OCI-M2 (cell line): Measurements from ENCODE around the gene C9orf72.
A peak's percentile ranks its signal among the peaks of the same experiment; 100 is the strongest.

ENCODE experiments used
- DNase-seq: peaks from one replicate; lab custom pipeline; 2025; ENCODE audit not compliant: unreplicated experiment; lab: John Stamatoyannopoulos, UW

The C9orf72 gene

DNA sequence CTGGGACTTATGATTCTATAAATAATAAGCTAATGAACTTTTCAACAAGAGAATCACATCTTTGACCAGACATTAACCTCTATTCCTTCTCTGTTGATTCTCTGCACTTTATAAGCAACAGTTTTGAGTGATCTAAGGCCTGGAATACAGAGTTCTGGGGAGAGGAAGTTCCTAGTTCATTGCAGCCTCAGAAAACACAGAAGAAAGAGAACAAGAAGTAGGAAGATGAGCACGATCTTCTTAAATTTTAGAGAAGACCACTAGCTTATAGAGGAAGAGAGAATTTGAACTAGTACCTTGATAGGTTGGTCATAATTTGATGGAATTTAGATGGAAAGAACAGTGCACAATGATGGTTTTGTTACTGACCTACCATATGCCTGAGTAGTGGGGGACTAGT is 8.5 kb upstream of the C9orf72 start:
- DNase-seq = no peak

DNA sequence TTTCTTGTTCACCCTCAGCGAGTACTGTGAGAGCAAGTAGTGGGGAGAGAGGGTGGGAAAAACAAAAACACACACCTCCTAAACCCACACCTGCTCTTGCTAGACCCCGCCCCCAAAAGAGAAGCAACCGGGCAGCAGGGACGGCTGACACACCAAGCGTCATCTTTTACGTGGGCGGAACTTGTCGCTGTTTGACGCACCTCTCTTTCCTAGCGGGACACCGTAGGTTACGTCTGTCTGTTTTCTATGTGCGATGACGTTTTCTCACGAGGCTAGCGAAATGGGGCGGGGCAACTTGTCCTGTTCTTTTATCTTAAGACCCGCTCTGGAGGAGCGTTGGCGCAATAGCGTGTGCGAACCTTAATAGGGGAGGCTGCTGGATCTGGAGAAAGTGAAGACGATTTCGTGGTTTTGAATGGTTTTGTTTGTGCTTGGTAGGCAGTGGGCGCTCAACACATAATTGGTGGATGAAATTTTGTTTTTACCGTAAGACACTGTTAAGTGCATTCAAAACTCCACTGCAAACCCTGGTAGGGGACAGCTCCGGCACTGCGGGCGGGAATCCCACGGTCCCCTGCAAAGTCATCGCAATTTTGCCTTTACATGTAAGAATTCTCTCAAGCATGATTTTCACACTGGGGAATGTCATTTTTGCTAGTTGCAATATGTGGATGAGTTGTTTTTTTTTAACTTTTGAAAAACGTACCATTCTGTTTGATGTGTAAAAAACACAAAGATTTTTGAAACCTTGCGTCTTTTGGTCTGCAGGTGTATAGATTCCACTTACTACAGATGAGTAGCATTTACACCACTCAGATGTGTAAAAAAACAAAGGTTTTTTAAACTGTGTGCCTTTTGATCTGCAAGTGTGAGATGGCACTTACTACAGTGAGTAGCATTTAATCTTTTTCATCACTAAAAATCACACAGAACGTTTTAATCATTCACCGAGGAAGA is 631 bp upstream of the C9orf72 start:
- DNase-seq = peak; percentile 74

DNA sequence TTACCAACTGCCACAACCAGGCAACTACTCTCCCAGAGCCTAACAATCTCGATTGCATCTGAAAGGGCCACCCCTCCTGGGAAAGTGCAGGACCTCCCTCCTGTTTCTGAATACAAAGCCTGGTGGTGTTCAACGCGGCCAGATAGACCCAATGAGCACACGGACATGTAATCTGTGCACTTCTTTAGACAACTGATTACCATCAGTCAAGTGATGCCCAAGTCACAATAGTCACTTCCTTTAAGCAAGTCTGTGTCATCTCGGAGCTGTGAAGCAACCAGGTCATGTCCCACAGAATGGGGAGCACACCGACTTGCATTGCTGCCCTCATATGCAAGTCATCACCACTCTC is 739 bp downstream of the C9orf72 start:
- no peak for DNase-seq

DNA sequence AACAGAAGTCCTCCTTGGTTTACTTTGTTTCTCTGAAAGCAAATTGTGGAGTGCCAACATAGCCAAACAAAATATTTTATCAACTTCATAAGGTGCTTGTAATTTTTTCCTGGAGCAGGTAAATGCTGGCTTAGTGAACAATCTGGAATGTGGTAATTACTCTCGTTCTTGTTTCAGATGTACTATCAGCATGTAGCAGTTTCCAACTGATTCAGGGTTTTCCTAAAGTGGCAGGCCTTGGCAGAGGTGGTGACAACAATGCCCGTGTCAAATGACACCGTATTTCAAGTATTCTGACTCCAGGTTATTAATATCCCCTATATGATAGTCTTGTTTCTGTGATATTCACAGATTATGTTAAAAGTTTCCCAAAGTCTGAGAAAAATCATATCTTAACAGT is 1.2 kb downstream of the C9orf72 start:
- DNase-seq = no peak

DNA sequence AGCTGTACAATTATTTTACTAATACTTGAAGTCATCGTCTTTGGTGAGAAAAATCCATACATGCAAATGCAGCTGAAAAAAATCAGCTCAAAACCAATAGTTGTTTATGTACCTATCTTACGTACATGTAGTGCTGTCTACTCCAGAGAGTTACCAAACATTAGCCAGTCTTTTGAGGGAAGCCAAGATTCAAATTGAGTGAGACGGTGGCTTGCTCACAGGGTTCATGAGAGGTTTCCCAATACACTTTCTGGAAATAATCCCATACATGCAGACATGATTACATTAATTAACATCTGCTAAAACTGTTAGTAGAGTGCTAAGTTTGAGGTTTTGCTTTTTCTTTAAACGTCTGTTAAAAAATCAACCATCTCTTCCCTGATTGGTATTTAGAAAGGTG is 2.3 kb downstream of the C9orf72 start:
- DNase-seq = no peak

DNA sequence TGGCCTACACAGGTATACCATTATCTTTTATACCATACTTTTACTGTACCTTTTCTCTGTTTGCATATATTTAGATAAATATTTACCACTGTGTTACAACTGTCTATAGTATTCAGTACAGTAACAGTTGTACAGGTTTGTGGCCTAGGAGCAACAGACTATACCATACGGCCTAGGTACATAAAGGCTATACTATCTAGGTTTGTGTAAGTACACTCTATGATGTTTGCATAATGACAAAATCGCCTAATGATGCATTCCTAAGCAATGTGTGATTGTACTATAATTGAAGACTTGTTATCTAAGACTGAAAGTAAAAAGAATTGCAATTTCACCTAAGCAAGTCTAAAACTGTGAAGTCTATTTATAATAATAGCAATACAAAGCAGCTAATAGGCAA is 3.9 kb downstream of the C9orf72 start:
- DNase-seq = no peak

DNA sequence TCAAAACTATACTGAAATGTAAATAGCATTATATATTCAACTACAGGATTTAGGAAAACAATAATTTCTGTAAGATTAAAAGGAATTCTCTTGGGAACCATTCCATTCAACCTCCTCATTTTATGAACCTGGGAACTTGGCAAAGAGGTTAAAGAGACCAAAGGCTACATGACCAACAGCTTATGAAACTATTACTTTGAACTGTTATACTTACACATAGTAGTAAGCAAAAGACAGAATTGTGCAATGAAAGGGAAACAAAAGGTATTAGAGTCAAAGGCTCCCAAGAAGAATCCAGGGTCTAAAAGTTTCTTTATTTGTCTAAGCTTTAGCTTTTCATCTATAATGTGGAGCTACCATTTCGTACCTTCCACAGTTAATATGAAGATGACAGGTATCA is 7.2 kb downstream of the C9orf72 start:
- DNase-seq = no peak

DNA sequence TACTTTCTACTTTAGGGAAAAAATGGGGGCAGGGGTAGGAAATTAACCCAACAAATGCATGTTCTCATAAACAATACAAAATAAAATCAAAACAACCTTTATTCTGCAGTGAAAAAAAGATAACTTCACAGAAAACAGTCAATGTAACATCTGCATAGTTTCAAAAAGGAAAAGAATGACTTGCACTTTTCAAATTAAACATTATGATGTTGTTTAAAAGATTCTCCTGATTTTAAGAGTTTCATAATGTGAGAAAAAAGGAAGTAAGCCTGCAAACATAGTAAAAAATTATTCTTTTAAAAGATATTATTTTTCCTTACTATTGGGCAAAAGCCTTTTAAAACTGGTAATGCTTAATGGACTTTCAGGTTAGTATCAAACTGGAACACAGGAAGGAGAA is 7.6 kb downstream of the C9orf72 start:
- no peak for DNase-seq

DNA sequence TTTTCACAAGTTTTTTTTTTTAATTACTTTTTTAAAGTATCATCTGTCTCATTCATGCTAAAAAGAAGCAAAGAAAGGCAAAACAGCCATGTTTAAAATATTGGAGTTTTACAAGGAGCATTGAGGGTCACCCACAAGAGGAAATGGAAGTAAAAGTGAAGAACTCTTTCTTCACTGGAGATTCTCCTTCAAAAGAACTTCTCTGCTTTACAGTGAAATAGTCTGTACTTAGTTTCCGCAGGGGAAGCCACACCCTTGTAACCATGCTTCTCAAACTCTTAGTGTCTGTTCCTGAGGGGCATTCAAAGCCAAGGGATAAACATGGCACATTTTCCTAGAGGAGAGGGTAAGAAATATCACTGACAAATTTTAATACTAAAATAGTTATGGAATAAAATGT is 8.6 kb downstream of the C9orf72 start:
- no peak for DNase-seq

DNA sequence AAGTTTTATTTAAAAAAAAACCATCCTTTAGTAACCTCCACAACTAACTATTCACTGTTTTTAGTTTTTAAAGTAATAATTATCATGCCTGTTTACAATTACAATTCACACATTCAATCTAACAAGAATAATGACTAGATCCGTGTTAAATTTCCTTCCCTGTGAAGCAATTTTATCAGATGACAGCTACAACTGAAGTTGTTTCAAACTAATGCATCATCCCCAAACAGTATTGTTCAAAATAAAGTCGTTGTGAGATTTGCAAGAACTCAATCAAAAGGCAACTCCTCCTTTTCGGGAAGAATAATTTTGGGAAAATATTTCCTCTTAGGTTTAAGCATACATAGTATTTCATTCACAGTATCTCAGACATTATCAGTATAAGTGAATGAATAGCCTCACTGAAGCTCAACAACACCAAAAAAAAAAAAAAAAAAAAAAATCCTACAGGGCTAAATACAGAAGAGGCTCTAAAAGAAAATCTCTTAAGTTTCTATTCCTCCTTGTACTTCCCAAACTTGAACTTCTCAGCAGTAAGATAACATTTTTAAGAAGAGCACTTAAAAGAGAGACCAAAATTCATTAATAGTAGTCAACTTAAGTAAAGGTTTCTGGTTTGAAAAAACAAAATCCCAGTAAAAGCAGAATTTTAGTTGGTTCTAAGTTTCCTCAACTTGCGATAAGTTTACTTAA is 9.4 kb downstream of the C9orf72 start:
- DNase-seq = no peak

DNA sequence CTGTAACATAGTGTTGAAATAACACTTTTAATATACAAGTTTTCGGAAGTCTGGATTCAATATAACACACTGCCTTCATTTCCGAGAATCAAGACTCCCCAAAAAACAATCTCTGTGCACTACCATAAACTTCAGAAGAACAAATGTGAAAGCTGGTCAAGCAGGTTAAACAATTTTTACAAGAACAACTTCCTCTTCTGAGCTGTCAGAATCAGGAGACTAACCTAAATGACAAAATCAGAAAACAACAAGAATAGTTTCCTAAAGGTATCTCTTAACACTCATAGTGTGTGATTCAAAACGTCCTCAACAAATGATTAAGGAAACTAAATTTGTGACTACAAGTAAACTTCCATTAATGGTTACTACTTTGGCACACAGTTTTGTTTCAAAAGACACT is 11.6 kb downstream of the C9orf72 start:
- no peak for DNase-seq

DNA sequence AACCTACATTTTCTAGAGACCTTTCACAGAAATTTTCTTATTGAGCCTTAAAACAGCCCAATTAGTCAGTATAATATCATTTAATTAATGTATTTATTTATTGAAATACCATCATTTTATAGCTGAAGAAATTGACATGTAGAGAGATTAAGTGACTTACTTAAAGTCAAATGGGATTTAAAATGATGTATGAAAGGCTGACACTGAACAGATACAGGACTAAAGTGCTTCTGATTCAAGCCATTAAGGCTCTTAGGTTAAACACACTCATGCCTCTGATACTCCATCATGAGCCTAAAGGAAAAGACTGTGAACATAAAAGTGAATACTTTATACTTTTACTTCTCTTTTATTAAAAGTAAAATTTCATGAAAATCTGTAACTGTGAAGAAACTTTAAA is 12.8 kb downstream of the C9orf72 start:
- no peak for DNase-seq

DNA sequence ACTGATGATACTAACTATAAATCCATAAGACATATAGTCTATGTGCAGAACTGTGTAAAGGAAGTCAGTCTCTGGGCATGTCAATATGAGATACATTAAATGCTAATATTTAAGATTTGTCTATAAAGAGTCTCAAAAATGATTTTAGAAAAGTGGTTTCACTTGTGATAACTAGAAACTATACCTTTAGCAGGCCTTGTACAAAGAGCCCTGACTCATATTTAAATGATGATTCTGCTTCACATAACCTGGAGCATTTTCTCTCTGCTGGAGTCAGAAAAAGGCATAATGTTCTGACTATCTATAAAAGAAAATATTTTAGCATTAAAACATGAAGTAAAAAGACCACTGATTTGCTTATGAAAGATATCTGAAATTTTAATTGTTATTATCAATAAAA is 15.0 kb downstream of the C9orf72 start:
- no peak for DNase-seq

DNA sequence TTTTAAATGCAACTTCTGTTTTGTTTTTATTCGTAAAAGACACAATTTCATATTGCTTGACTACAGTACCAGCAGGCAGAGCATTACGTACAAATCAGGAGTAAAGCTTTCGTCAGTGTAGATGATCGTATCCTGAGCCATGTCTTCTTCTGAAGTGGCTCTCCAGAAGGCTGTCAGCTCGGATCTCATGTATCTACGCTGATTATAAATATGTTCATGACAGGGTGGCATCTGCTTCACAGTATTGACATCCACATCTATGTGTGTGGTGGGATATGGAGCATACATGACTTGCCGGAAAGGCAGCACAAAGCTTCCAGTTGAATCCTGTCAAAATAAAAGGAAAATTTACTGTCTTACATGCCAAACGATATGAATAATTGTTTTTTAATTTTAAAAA is 16.8 kb downstream of the C9orf72 start:
- no peak for DNase-seq

DNA sequence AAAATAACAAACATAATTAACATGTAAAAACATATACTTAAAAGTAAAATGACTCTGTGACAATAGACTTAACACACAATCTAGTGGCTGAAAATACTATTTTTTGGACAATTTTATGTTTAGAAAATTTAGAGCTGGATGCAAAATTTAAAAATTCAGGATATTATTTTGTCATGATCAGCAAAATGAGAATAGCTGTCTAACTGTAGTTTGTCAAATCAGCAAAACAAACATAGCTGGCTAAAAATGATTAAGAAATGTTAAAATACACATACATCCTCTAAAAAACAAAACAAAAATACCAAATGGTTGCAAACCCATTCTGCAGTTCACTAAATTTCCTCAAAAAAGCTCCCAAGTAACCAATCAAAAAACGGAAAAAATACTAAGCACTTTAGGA is 18.6 kb downstream of the C9orf72 start:
- no peak for DNase-seq

DNA sequence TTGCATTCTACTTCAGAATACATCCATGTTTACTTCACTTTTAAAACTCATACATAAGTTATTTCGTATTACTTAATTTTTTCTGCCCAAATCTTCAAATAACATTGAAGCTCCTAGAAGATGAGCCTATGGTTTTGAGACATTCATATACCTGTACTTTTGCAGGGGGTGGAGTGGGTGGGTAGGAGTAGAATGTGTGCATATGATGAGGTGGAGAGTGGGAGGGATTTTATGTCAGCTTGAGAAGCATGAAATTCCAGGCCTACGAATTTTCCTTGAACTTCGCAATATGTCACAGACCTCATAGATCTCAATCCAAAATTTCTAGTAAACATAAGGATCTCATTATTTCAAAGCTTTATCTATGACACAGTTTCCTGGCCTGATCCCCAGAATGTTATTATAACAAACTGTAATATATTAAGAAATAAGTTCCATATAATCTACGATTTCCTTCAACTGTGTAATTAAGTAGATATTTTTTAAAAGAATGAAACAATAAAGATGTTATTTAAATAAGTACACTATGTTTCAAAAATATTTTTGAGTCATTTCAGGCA is 24.0 kb downstream of the C9orf72 start:
- DNase-seq = no peak

DNA sequence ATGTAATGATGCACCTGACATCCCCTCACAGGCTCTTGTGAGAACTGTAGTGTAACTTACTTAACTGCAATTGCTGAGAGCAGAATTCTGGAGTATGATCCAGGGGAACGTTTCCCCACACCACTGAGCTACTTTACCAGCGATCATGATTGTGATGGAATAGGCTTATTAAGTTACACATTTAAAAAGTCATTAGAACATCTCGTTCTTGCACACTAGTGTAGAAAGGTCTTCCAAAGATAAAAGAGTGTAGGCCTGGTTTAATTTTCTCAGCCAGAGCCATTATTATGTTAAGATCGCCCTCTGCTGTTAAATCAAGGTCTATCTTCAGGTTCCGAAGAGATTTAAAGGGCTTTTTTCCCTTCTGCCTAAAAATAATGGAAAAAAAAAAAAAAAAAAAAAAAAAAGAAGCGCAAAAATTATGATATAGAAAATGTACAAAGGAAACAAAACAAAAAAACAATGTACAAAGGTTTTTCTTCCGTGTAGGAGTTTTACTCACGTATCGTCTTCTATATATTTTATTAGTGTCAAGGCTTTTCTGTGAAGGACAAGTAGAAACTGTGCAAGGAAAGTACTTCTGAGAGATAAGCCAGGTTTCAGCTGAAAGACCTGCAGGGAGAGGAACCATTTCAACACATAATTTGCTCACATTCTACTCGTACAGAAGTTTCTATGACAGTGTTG is 25.1 kb downstream of the C9orf72 start:
- DNase-seq = no peak

DNA sequence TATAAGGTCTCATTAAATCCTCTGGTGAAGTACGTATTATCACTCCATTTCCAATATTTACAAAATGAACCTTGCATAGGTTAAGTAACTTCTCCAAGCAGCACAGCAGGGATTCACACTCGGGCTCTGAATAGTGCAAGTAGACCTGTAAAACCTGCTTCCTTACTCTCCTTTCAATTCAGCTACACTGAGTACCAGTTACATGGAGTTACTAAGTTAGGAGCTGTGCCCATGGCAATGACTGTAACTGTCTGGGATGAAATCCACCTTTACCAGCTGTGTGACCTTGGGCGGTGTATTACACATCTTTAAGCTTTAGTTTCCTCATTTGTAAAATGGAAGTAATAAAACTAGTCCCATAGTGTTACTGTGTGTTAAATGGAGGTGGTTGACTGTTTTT is 27.8 kb downstream of the C9orf72 start:
- DNase-seq = no peak

DNA sequence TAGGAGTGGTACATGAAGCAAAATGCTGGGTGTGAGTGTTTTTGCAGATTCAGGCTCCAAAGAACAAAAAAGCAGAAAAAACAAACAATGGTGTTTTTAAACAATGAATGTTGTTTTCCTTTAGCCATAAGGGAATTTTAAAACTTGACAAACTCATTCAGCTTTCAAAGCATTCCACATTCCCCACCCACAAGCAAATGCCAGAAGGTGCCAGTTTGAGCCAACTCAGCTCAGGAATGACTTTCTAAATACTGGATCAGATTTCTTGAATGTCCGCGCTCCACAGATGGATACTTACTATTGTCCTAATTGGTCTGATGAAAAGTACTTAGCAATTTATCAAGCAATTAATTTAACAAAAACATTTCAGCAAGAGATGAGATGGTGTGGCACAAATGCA is 30.8 kb downstream of the C9orf72 start:
- no peak for DNase-seq

DNA sequence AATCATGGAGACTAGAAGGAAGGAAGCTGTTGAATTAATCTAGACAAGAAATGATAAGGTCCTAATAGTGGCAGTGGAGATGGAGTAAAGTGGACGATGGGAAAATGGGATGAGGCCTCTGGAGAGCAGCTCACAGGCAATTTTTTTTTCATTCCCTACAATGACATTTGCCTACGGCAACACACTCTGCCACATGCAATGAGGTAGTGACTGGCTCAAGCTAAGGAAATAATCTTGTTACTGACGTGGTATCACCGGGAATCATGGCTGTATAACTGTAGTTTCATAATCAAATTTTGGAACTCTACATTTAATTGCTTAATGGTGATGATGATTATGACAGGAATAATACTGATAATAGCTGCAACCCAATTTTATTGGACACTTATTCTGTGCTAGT is 31.5 kb downstream of the C9orf72 start:
- no peak for DNase-seq

DNA sequence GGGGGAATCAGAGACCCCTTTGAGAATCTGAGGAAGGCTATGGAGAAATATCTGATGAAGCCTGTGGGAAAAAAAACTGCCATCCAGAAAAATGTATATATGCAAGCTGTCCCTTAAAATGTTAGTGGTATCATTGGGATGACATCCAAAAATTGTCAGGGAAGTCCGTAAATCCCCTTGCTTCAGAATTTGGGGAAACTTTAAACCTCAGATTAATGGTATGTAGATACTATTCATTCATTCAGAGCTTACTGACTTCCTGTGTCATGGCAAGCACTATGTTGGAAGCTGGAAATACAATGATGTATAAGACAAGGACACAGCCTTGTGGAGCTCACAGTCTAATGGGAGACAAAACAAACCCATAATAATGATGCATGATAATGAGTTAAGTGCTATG is 32.8 kb downstream of the C9orf72 start:
- DNase-seq = no peak
